AG09319 (cell line): ENCODE measurements around the gene REP15.

Source experiments
- DNase-seq: peaks from one replicate; pipeline ENCODE4 v3.0.0-alpha.2; 2010; ENCODE audit warnings: low read depth; ENCODE audit errors: extremely low read depth
- TF ChIP-seq, protein P1 (sequence below): IDR thresholded peaks from 2 replicates; pipeline ENCODE4 v1.5.1; 2011; ENCODE audit warnings: low read depth, mild to moderate bottlenecking, inconsistent platforms, low read length, moderate library complexity

The REP15 gene

GRCh38 chr12:27666510-27666909 lies 29.7 kb upstream of the REP15 start:
- TF ChIP-seq, protein P1, sequence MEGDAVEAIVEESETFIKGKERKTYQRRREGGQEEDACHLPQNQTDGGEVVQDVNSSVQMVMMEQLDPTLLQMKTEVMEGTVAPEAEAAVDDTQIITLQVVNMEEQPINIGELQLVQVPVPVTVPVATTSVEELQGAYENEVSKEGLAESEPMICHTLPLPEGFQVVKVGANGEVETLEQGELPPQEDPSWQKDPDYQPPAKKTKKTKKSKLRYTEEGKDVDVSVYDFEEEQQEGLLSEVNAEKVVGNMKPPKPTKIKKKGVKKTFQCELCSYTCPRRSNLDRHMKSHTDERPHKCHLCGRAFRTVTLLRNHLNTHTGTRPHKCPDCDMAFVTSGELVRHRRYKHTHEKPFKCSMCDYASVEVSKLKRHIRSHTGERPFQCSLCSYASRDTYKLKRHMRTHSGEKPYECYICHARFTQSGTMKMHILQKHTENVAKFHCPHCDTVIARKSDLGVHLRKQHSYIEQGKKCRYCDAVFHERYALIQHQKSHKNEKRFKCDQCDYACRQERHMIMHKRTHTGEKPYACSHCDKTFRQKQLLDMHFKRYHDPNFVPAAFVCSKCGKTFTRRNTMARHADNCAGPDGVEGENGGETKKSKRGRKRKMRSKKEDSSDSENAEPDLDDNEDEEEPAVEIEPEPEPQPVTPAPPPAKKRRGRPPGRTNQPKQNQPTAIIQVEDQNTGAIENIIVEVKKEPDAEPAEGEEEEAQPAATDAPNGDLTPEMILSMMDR, result no peak
- DNase-seq, result no peak

DNA sequence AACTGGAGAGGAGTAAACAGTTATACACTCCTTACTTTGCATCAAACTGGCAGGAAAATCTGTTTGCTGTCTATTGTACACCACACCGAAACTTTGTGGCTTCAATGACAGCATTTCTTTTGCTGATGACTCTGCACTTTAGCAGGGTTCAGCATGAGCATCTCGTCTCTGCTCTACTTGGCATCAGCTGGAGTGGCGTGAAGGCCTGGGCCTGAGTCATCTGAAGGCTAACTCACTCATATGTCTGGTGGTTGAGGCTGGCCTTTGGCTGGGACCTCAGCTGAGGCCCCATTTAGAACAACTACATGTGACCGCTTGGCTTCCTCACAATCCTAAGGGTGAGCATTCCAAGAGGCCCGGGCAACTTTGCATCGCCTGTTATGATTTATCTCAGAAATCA lies 28.7 kb upstream of the REP15 start:
- DNase-seq, result peak; percentile 29
- TF ChIP-seq, protein P1, result no peak

DNA sequence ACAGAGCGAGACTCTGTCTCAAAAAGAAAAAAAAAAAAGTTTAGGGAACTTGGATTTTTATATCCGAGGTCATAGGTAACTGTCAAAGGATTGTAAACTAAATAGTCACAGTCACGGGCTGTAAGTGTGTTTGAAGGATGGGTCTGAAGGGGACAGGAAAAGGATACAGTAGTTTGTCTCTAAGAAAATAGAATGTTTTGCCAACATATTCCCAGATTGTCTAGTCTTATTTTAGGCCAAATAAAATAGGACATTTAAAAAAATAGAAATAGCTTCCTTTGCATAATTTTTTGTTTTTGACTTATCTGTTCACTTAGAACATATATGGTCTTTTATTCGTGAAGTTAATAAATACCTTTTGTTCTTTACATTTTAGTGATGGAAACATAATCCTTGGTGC lies 24.2 kb upstream of the REP15 start:
- TF ChIP-seq, protein P1, result no peak
- DNase-seq, result no peak

- TF ChIP-seq, protein P1, result no peak
- DNase-seq, result no peak
Measured at GRCh38 chr12:27672643-27673042, 23.6 kb upstream of the REP15 start.

DNA sequence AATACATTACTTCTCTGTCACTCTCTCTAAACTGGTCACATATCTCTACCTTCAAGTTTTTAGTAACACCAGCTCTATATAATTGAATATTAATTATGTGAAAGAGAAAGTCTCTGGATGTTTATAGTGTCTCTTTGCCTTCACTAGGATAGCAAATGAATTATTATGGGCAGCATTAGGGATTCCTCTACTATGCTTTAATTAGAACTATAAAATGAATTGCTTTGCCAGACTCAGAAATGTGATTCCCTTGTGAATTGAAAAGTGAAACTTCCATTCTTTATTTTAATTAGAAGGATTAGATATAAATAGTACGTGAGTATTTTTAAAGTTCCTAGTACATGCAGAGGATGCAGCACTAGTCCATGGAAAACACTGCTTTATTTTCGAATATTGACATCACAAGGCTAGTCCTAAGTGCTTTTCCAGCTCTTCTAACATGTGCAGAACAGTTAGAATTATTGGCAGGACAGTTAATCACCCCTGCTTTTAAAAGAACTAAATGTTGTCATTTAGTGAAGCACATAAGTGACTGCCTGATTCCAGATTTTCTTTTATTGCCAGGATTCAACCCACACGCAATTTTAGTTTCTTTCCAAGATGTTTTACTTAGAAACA lies 23.0 kb upstream of the REP15 start:
- no peak for DNase-seq
- TF ChIP-seq, protein P1, result no peak

GRCh38 chr12:27674989-27675388 lies 21.3 kb upstream of the REP15 start:
- TF ChIP-seq, protein P1, result no peak
- DNase-seq, result no peak

GRCh38 chr12:27680619-27681018 lies 15.6 kb upstream of the REP15 start:
- no peak for DNase-seq
- TF ChIP-seq, protein P1, result no peak
